CD14-positive monocyte (primary cell): ENCODE data around the gene MOCOS. TPM values are rescaled to one million over a fixed set of nuclear protein-coding genes. Genes with fewer than 3 reads are reported as not detected.

Source experiments
- DNase-seq, 3 donors: peaks; one replicate each; pipeline ENCODE4 v3.0.0-alpha.2; 2011 to 2022
- H2AFZ ChIP-seq: 2 replicates; pipeline ENCODE4 v1.6.0; 2012; ENCODE audit warnings: mild to moderate bottlenecking, low read depth, low read length, inconsistent platforms; ENCODE audit not compliant: insufficient read depth, poor library complexity, severe bottlenecking
- H3K27ac ChIP-seq, 2 donors: 1 replicate in 1 of 2; 2 replicates in 1 of 2; pipeline ENCODE4 v1.5.1; 2012 to 2013; ENCODE audit warnings: low read length in 2 of 2, control low read depth in 1 of 2, inconsistent platforms in 1 of 2, low read depth in 1 of 2, mild to moderate bottlenecking in 1 of 2
- H3K27me3 ChIP-seq, 2 donors: one replicate each; pipeline versions ENCODE4 v1.6.0 to v1.6.1; 2011 to 2013; ENCODE audit warnings: low read length in 2 of 2; ENCODE audit not compliant: control insufficient read depth in 2 of 2, insufficient read depth in 2 of 2
- H3K36me3 ChIP-seq, 2 donors: replicated peaks in 1 of 2; 1 replicate in 1 of 2; 2 replicates in 1 of 2; pipeline versions ENCODE4 v1.5.1 to v1.6.1; 2012 to 2013; ENCODE audit warnings: low read length in 2 of 2, control low read depth in 1 of 2, inconsistent platforms in 1 of 2, mild to moderate bottlenecking in 1 of 2; ENCODE audit not compliant: insufficient read depth in 2 of 2, control insufficient read depth in 1 of 2
- H3K4me1 ChIP-seq, 2 donors: 1 replicate in 1 of 2; 2 replicates in 1 of 2; pipeline versions ENCODE4 v1.5.1 to v1.6.1; 2012 to 2013; ENCODE audit warnings: low read length in 2 of 2, control low read depth in 1 of 2, inconsistent platforms in 1 of 2, mild to moderate bottlenecking in 1 of 2, moderate library complexity in 1 of 2; ENCODE audit not compliant: insufficient read depth in 2 of 2, control insufficient read depth in 1 of 2
- H3K4me2 ChIP-seq: replicated peaks from 2 replicates; pipeline ENCODE3; 2012; ENCODE audit warnings: low read length, moderate library complexity, mild to moderate bottlenecking; ENCODE audit not compliant: poor library complexity, severe bottlenecking; ENCODE audit errors: extremely low read depth
- H3K4me3 ChIP-seq, 3 experiments: fragments of 200-600 bp in 1 of 3; sonication (generic) in 1 of 3; replicated peaks in 1 of 3; 1 replicate in 2 of 3; 2 replicates in 1 of 3; pipeline ENCODE4 v1.5.1; 2011 to 2013; ENCODE audit warnings: low read length in 3 of 3, mild to moderate bottlenecking in 3 of 3, control low read depth in 2 of 3, low read depth in 2 of 3, inconsistent platforms in 1 of 3, moderate library complexity in 1 of 3
- H3K79me2 ChIP-seq: 2 replicates; pipeline ENCODE4 v1.6.0; 2012; ENCODE audit warnings: mild to moderate bottlenecking, control low read depth, inconsistent platforms, low read length, moderate library complexity; ENCODE audit not compliant: insufficient read depth
- H3K9ac ChIP-seq: 2 replicates; pipeline ENCODE4 v1.6.0; 2017; ENCODE audit warnings: low read length, mild to moderate bottlenecking; ENCODE audit not compliant: insufficient read depth, poor library complexity, severe bottlenecking
- H3K9me3 ChIP-seq, 2 donors: replicated peaks in 1 of 2; 1 replicate in 1 of 2; 2 replicates in 1 of 2; pipeline versions ENCODE4 v1.5.1 to v1.6.1; 2012 to 2013; ENCODE audit warnings: low read length in 2 of 2, control low read depth in 1 of 2; ENCODE audit not compliant: control insufficient read depth in 1 of 2, insufficient read depth in 1 of 2
- H4K20me1 ChIP-seq: 2 replicates; pipeline ENCODE4 v1.6.0; 2012; ENCODE audit warnings: mild to moderate bottlenecking, low read length, control low read depth, moderate library complexity; ENCODE audit not compliant: insufficient read depth
- H3K27ac Mint-ChIP-seq, 7 donors: one replicate each; pipeline ENCODE4 v1.8.0; 2020; ENCODE audit warnings: mild to moderate bottlenecking in 7 of 7, mixed read lengths in 7 of 7, moderate library complexity in 6 of 7, inconsistent platforms in 2 of 7
- H3K27me3 Mint-ChIP-seq, 3 donors: one replicate each; pipeline ENCODE4 v1.8.0; 2021 to 2022; ENCODE audit warnings: low read depth in 3 of 3, mild to moderate bottlenecking in 3 of 3, mixed read lengths in 3 of 3, moderate library complexity in 3 of 3, inconsistent platforms in 1 of 3
- H3K36me3 Mint-ChIP-seq, 2 donors: one replicate each; pipeline ENCODE4 v1.8.0; 2020; ENCODE audit warnings: mixed read lengths in 2 of 2, inconsistent platforms in 1 of 2, mild to moderate bottlenecking in 1 of 2
- H3K4me1 Mint-ChIP-seq: one replicate; pipeline ENCODE4 v1.8.0; 2020; ENCODE audit warnings: mild to moderate bottlenecking, mixed read lengths
- H3K4me3 Mint-ChIP-seq, 2 donors: one replicate each; pipeline ENCODE4 v1.8.0; 2020; ENCODE audit warnings: mild to moderate bottlenecking in 2 of 2, mixed read lengths in 2 of 2, moderate library complexity in 1 of 2
- H3K9me3 Mint-ChIP-seq, 7 donors: one replicate each; pipeline ENCODE4 v1.8.0; 2020 to 2022; ENCODE audit warnings: mixed read lengths in 7 of 7, mild to moderate bottlenecking in 6 of 7, moderate library complexity in 6 of 7, inconsistent platforms in 2 of 7
- WGBS: methylation state at CpG from one replicate; pipeline ENCODE4 v1.1.5; 2013; ENCODE audit warnings: missing lambda C conversion rate; ENCODE audit not compliant: insufficient coverage; 5-methylcytosine and 5-hydroxymethylcytosine counted together
- intact Hi-C, 2 donors: fragments of 100-400 bp; cut with micrococcal nuclease; formaldehyde crosslinking; loops; one replicate each; pipeline versions ENCODE4 v1.15.0 to v1.15.1; 2023
- polyA plus RNA-seq, 3 donors: library from polyadenylated mRNA; depleted of rRNA in 1 of 3; unstranded in 2 of 3; stranded (reverse) in 1 of 3; fragments of 300-500 nt in 2 of 3; fragments of >200 nt in 1 of 3; fragmentation: Illumina TruSeq in 2 of 3; gene quantifications; 1 replicate in 2 of 3; 2 replicates in 1 of 3; pipeline ENCODE4 v1.2.3, GENCODE V29; 2012 to 2021
- TF ChIP-seq, protein P1 (sequence below): fragments of 200-600 bp; IDR thresholded peaks from one replicate; pipeline ENCODE4 v1.8.0; 2022; ENCODE audit warnings: antibody characterized with exemption, mild to moderate bottlenecking

MOCOS gene
- polyA plus RNA-seq, 3 donors: 0.03 to 0.05 TPM; not detected in 1

DNA sequence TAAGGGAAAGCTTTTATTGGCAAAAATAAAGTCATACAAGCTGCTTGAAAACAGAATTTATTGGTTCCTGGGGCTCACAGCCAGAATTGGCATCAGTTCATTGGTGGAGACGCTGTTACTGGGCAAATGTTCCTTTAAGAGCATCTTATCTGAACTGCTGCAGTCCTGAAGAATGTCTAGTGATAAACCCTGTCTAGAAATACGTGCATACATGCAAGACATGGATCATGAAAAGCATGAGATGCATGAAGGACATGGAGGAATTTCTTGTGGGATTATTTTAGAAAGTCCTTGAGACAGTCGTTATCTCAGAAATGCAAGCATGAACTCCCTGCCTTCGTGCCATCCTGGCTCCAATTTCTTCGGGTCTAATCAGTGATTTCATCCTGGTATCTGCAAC, 77.7 kb downstream of the MOCOS start:
- H3K27ac Mint-ChIP-seq: no peak overlapping the region
- H3K4me1 Mint-ChIP-seq: no peaks in the 10 kb centered on the region
- H3K27me3 Mint-ChIP-seq: peaks cover 0 to 6% (median 0%) of the 10 kb centered on the region in 3 donors
- Histone ChIP-seq H3K27ac (no peak overlapping the region), H3K36me3 (no peaks in the 10 kb centered on the region), H3K27me3 (no peaks in the 10 kb centered on the region), H3K9me3 (no peaks in the 10 kb centered on the region), H3K4me2 (no peak overlapping the region), H3K4me1 (no peaks in the 10 kb centered on the region), H4K20me1 (no peaks in the 10 kb centered on the region), H3K4me3 (no peak overlapping the region), H2AFZ (no peak overlapping the region), H3K9ac (no peak overlapping the region), H3K79me2 (no peaks in the 10 kb centered on the region)
- H3K9me3 Mint-ChIP-seq: no peaks in the 10 kb centered on the region
- TF ChIP-seq, protein P1, sequence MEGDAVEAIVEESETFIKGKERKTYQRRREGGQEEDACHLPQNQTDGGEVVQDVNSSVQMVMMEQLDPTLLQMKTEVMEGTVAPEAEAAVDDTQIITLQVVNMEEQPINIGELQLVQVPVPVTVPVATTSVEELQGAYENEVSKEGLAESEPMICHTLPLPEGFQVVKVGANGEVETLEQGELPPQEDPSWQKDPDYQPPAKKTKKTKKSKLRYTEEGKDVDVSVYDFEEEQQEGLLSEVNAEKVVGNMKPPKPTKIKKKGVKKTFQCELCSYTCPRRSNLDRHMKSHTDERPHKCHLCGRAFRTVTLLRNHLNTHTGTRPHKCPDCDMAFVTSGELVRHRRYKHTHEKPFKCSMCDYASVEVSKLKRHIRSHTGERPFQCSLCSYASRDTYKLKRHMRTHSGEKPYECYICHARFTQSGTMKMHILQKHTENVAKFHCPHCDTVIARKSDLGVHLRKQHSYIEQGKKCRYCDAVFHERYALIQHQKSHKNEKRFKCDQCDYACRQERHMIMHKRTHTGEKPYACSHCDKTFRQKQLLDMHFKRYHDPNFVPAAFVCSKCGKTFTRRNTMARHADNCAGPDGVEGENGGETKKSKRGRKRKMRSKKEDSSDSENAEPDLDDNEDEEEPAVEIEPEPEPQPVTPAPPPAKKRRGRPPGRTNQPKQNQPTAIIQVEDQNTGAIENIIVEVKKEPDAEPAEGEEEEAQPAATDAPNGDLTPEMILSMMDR: no peak
- H3K36me3 Mint-ChIP-seq: no peaks in the 10 kb centered on the region
- WGBS: 83% methylated on average over 2 of the region's 5 CpGs
- intact Hi-C loops: no loop called here
- no peak overlapping the region for H3K4me3 Mint-ChIP-seq
- no peak for DNase-seq

DNA sequence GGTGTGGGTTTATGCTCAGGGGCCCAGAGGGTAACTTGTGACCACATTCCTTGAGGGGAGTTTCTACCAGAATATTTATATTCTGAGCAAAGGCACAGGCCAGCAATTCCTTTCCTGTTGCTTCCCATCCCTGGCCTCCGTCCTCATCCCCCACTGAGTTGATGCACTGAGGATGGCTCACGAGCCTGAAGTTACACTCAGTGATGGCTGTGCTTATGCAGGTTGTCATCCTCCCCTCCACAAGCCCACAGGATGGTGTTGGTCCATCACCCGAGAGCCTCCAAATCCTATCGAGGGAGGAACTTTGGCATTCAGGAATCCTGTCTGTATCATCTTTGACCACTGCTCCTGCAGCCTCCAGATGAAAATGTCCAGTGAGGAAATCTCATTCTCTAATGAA, 81.9 kb downstream of the MOCOS start:
- no peaks in the 10 kb centered on the region for H3K36me3 ChIP-seq
- peaks cover 2 to 10% (median 3%) of the 10 kb centered on the region in 3 donors for H3K27me3 Mint-ChIP-seq
- WGBS: 80% methylated on average over 1 of the region's 4 CpGs

More for the DNA sequence above, 81.9 kb downstream of the MOCOS start:
- Histone ChIP-seq H3K9ac (no peak overlapping the region), H3K27ac (no peak overlapping the region), H4K20me1 (no peaks in the 10 kb centered on the region), H3K79me2 (no peaks in the 10 kb centered on the region), H3K4me3 (no peak overlapping the region), H3K4me2 (no peak overlapping the region), H3K4me1 (no peaks in the 10 kb centered on the region), H2AFZ (no peak overlapping the region), H3K27me3 (no peaks in the 10 kb centered on the region), H3K9me3 (no peaks in the 10 kb centered on the region)
- Mint-ChIP-seq H3K9me3 (peaks cover 0 to 3% (median 0%) of the 10 kb centered on the region in 7 donors), H3K4me1 (no peaks in the 10 kb centered on the region), H3K27ac (no peak overlapping the region), H3K4me3 (no peak overlapping the region), H3K36me3 (no peaks in the 10 kb centered on the region)
- TF ChIP-seq, protein P1: no peak
- DNase-seq: no peak
- intact Hi-C loops: no loop called here
